ENCODE results near the gene TPD52L1.
"Not testable (repeated sequence)": the region's sequence is repeated elsewhere in the genome, so short reads cannot be mapped to it uniquely, and the experiment has no call there.

TPD52L1 gene

GRCh38 chr6:125273251-125273650 is 119.7 kb downstream of the TPD52L1 start:
- DNase-seq (ENCODE audit: low spot score): no peak

GRCh38 chr6:125273965-125274364 is 120.4 kb downstream of the TPD52L1 start:
- DNase-seq (ENCODE audit: low spot score): no peak

- DNase-seq (ENCODE audit: low spot score): no peak
Measured at GRCh38 chr6:125274935-125275334, 121.4 kb downstream of the TPD52L1 start.

- DNase-seq (ENCODE audit: low spot score): no peak
Measured at GRCh38 chr6:125275779-125276178, 122.2 kb downstream of the TPD52L1 start.

GRCh38 chr6:125277838-125278237 is 124.3 kb downstream of the TPD52L1 start:
- DNase-seq (ENCODE audit: low spot score): no peak

- DNase-seq (ENCODE audit: low spot score): no peak
Measured at GRCh38 chr6:125279961-125280360, 126.4 kb downstream of the TPD52L1 start.

GRCh38 chr6:125280370-125281035 is 126.9 kb downstream of the TPD52L1 start:
- not testable (repeated sequence) for DNase-seq (ENCODE audit: low spot score)

- not testable (repeated sequence) for DNase-seq (ENCODE audit: low spot score)
Measured at GRCh38 chr6:125282470-125282869, 128.9 kb downstream of the TPD52L1 start.

GRCh38 chr6:125285353-125285752 is 131.8 kb downstream of the TPD52L1 start:
- no peak for DNase-seq (ENCODE audit: low spot score)

- DNase-seq (ENCODE audit: low spot score): no peak
Measured at GRCh38 chr6:125285936-125286335, 132.4 kb downstream of the TPD52L1 start.

- no peak for DNase-seq (ENCODE audit: low spot score)
Measured at GRCh38 chr6:125287718-125288117, 134.1 kb downstream of the TPD52L1 start.

GRCh38 chr6:125293587-125293986 is 140.0 kb downstream of the TPD52L1 start:
- no peak for DNase-seq (ENCODE audit: low spot score)

- no peak for DNase-seq (ENCODE audit: low spot score)
Measured at GRCh38 chr6:125294036-125294435, 140.5 kb downstream of the TPD52L1 start.

- DNase-seq (ENCODE audit: low spot score): no peak
Measured at GRCh38 chr6:125294925-125295324, 141.4 kb downstream of the TPD52L1 start.

GRCh38 chr6:125296471-125296870 is 142.9 kb downstream of the TPD52L1 start:
- peak; percentile 30 for DNase-seq (ENCODE audit: low spot score)

- no peak for DNase-seq (ENCODE audit: low spot score)
Measured at GRCh38 chr6:125299257-125299656, 145.7 kb downstream of the TPD52L1 start.

- DNase-seq (ENCODE audit: low spot score): peak; percentile 27
Measured at GRCh38 chr6:125300992-125301434, 147.4 kb downstream of the TPD52L1 start.

- DNase-seq (ENCODE audit: low spot score): peak; percentile 79
Measured at GRCh38 chr6:125301435-125302391, 148.1 kb downstream of the TPD52L1 start, which contains the start of gene HDDC2. HDDC2 (minus strand) TSS chr6:125301967; CDS start chr6:125301932, 35 bp downstream.

GRCh38 chr6:125302840-125303511 is 149.4 kb downstream of the TPD52L1 start:
- no peak for DNase-seq (ENCODE audit: low spot score)

- DNase-seq (ENCODE audit: low spot score): no peak
Measured at GRCh38 chr6:125303512-125303854, 149.9 kb downstream of the TPD52L1 start.

- DNase-seq (ENCODE audit: low spot score): no peak
Measured at GRCh38 chr6:125304970-125305660, 151.5 kb downstream of the TPD52L1 start.

- DNase-seq (ENCODE audit: low spot score): no peak
Measured at GRCh38 chr6:125306756-125307149, 153.2 kb downstream of the TPD52L1 start.
